ENCODE data around the gene GNL1.
A peak's percentile ranks its signal among the peaks of the same experiment; 100 is the strongest.
"Not testable (repeated sequence)": the region's sequence is repeated elsewhere in the genome, so short reads cannot be mapped to it uniquely, and the experiment has no call there.

The GNL1 gene

DNA sequence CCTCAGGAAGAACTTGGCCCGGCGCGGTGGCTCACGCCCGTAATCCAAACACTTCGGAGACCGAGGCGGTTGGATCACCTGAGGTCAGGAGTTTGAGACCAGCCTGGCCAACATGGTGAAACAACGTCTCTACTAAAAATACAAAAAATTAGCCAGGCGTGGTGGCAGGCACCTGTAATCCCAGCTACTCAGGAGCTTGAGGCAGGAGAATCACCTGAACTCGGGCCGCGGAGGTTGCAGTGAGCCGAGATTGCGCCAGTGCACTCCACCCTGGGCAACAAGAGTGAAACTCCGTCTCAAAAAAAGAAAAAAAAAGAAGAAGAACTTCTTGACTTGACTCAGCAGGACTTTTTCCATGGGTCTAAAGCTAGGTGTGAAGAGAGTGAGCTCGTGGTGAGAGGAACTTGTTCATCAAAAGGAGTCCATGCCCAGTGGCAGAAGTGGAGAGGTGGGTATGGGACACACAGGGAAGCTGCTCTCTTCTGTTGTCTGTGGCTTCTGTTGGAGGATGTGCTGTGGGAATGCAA is 26.9 kb downstream of the GNL1 start:
- DNase-seq (ENCODE audit: low read depth in 2 of 2): peak; percentile 34 to 41

DNA sequence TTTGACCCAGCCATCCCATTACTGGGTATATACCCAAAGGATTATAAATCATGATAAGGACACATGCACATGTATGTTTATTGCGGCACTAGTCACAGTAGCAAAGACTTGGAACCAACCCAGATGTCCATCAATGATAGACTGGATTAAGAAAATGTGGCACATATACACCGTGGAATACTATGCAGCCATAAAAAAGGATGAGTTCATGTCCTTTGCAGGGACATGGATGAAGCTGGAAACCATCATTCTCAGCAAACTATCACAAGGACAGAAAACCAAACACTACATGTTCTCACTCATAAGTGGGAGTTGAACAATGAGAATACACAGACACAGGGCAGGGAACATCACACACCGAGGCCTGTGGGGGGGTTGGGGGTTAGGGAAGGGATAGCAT is 29.8 kb downstream of the GNL1 start:
- not testable (repeated sequence) for DNase-seq (ENCODE audit: low read depth in 2 of 2)

DNA sequence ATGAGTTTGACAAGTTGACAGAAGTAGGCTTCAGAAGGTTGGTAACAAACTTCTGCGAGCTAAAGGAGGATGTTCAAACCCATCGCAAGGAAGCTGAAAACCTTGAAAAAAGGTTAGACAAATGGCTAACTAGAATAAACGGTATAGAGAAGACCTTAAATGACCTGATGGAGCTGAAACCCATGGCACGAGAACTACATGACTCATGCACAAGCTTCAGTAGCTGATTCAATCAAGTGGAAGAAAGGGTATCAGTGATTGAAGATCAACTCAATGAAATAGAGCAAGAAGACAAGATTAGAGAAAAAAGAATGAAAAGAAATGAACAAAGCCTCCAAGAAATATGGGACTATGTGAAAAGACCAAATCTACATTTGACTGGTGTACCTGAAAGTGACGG is 34.3 kb downstream of the GNL1 start:
- not testable (repeated sequence) for DNase-seq (ENCODE audit: low read depth in 2 of 2)

DNA sequence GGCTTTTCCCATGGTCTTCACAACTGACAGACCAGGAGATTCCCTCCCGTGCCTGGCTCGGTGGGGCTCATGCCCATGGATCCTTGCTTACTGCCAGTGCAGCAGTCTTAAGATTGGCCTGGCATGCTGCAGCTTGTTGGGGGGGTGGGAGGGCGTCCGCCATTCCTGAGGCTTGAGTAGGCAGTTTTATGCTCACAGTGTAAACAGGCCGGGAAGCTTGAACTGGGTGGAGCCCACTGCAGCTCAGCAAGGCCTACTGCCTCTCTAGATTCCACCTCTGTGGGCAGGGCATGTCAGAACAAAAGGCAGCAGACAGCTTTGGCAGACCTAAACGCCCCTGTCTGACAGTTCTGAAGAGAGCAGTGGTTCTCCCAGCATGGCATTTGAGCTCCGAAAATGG is 35.2 kb downstream of the GNL1 start:
- DNase-seq (ENCODE audit: low read depth in 2 of 2): not testable (repeated sequence)

DNA sequence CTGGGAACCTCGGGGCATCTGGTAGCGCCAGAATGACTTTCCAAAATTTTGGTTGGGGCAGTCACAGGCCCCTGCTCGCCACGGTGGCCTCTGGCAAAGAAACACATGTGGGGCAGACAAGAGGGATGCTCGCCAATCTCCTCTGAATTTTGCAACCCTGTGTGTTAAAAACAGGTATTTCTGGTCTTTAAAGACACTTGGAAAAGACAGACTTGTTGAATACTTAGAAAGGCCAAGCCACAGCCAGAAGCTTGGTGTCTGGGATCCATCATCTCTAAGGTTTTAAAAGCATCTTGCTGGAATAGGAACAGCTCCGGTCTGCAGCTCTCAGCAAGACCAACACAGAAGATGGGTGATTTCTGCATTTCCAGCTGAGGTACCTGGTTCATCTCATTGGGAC is 35.8 kb downstream of the GNL1 start:
- DNase-seq (ENCODE audit: low read depth in 2 of 2): no peak

DNA sequence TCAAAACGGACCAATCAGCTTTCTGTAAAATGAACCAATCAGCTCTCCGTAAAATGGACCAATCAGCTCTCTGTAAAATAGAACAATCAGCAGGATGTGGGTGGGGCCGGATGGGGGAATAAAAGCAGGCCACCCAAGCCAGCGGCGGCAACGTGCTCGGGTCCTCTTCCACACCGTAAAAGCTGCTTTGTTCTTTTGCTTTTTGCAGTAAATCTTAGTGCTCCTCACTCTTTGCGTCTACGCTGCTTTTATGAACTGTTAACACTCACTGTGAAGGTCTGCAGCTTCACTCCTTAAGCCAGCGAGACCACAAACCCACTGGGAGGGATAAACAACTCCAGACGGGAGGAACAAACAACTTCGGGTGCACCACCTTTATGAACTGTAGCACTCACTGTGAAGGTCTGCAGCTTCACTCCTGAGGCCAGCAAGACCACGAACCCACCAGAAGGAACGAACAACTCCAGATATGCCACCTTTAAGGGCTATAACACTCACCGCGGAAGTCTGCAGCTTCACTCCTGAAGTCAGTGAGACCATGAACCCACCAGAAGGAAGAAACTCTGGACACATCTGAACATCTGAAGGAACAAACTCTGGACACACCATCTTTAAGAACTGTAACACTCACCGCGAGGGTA is 37.7 kb downstream of the GNL1 start:
- not testable (repeated sequence) for DNase-seq (ENCODE audit: low read depth in 2 of 2)

DNA sequence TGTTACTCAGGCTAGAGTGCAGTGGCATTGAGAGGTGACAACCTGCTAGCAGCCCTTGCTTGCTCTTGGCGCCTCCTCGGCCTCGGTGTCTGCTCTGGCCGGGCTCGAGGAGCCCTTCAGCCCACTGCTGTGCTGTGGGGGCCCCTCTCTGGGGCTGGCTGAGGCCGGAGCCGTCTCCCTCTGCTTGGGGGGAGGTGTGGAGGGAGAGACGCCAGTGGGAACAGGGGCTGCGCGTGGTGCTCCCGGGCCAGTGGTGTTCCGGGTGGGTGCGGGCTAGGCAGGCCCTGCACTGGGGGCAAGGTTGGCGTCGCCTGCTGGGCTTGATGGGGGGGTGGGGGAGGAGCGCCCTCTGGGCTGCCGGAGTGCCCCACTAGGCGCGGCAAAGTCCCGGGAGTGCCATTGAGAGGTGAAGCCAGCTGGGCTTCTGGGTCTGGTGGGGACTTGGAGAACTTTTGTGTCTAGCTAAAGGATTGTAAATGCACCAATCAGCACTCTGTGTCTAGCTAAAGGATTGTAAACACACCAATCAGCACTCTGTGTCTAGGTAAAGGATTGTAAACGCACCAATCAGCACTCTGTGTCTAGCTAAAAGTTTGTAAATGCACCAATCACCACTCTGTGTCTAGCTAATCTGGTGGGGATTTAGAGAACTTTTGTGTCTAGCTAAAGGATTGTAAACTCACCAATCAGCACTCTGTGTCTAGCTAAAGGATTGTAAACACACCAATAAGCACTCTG is 38.4 kb downstream of the GNL1 start:
- not testable (repeated sequence) for DNase-seq (ENCODE audit: low read depth in 2 of 2)

DNA sequence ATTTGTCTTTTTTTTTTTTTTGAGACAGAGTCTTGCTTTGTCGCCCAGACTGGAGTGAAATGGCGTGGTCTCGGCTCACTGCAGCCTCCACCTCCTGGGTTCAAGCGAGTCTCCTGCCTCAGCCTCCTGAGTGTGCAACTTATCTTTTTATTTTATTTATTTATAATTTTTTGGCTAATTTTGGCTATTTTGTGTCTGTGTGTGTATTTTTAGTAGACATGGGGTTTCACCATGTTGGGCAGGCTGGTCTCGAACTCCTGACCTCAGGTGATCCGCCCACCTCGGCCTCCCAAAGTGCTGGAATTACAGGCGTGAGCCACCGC is 39.6 kb downstream of the GNL1 start:
- DNase-seq (ENCODE audit: low read depth in 2 of 2): not testable (repeated sequence)

DNA sequence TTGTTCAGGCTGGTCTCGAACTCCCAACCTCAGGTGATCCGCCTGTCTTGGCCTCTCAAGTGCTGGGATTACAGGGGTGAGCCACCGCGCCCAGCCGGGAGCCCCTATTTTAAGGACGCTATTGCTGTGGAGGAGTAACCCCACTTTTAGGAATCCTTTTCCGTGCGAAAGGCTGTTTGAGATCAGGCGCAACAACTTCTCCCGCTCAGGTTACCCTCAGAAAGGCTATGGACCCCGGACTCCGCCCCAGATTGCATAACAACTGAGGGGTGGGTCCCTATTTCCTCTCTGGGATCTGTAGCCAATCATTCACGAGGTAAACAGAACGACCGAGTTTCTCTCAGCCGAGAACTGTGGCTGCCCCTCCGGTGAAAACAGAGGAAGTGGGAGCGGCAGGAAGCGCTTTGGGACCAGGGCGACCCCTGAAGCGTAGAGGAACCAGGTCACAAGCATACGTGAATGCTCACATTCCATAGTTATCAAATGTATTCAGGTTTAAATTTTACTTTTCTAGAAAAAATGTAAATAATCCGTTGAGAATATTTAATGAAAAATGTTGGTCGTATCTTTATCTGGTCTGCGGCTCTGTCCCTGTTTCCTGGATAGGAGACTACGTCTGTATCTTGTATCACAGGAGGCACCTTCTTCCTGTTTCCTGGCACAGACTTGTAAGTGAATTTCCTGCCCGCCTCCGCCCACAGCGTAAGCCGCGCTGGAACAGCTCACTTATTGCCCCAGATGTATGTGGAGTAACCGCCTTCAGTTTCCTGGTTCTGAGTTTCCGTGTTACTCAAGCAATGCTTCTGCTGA is 40.1 kb downstream of the GNL1 start:
- peak; percentile 88 for DNase-seq (ENCODE audit: low read depth in 2 of 2)

DNA sequence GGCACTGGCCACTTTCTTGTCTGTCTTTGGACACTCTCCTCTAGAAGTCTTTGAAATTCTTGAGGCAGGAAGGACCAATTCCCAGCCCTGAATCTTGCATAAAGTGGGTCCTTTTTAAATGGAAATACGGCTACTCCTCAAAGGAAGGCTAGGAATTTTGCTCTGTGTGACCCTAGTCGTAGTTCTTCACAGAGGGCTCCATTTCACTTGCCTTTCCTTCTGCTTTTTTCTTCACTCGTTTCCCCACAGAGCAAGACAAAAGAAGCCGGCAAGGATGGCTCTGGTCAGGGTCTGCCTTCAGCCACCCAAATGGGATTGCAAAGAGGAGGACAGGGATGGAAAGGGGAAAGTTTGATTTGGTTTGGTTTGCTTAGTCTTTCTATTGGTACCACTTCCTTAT is 41.2 kb downstream of the GNL1 start:
- DNase-seq (ENCODE audit: low read depth in 2 of 2): no peak

DNA sequence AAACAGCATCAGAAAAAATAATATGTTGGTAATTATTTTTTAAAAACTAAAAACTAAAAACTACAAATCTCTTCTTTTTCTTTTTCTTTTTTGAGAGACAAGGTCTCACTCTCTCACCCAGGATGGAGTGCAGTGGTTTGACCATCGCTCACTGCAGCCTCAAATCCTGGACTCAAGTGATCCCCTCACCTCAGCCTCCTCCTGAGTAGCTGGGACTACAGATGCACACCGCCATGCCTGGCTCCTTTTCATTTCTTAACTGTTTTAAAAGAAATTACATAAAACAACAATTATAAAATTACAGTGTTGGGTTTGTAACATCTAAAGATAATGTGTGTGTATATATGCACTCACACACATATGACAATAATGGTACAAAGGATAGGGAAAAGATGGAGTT is 42.8 kb downstream of the GNL1 start:
- DNase-seq (ENCODE audit: low read depth in 2 of 2): no peak

DNA sequence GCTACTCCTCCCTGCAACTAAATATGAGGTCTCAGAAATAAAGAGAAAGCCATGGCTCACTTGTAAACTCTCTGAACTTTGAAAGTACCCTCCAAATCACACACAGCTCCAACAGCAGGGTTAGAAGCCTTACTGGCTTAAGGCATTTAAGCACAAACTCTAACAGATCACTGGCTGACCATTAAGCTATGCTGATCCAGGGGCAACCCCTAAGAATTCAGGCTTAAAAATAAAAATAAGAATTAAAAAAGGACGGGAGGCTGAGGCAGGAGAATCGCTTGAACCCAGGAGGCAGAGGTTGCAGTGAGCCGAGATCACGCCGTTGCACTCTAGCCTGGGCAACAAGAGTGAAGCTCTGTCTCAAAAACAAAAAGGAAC is 45.1 kb downstream of the GNL1 start:
- DNase-seq (ENCODE audit: low read depth in 2 of 2): no peak

DNA sequence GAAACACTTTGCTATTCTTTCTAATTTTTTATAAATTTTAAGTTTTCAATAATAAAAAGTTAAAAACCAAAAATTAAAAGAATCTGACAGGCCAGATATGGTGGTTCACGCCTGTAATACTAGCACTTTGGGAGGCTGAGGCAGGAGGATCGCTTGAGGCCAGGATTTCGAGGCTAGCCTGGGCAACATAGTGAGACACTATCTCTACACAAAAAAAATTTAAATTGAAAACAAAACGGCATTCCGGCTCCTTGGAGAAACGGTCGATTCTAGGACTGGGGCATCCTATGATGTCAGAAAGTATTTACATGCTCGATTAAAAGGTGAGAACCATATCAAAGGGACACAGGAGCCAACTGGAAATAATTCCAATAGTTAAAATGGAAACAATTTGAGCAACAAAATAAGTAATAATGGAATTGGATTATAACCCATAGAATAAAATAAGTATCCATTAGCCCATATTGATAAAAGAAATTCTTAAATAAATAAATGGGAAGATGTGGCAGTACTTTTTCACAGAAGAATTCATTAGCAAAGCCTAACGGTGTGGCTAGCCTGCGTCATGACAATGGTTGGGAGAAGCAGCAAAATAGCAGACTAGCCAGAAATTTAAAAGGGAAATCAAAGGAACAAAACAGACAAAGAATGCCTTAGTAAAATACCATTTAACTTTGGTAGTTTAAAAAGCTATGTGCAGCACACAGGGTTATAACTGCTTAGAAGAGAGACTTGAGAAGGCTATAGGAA is 45.7 kb downstream of the GNL1 start:
- no peak for DNase-seq (ENCODE audit: low read depth in 2 of 2)

DNA sequence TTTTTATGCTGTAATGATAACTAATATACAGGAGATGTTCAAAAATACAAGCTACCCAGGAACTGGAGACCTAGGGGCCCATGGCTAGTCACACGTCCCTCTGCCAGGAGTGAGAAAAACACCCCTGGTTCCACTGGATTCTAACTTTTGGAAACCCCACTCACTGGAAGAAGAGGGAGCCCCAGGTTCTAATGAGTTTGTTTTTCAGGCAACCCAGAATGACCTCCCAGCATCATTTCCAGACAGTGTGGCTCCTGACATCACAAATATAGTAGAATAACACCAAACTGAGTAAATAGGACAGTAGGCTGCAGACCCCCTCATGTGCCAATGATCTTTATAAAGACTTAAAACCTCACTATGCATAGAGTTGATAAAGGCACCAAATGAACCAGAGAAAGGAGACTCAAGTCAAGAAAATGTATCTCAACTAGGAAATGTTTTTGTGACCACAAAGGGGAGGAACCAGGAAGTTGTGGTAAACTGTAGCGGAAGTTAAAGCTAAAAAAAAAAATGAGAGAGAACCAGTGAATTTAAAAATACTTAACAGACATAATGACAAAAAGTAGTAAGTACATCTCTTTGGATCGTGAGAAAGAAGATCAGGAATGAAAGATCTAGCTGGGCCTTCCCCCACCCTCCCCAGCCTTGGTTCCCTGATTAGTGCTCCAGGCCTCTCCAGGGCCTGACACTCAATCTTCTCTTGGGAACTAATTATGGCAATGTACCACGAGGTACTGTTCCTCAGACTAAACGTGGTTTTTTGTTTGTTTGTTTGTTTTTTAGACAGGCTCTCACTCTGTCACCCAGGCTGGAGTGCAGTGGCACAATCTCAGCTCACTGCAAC is 47.2 kb downstream of the GNL1 start:
- DNase-seq (ENCODE audit: low read depth in 2 of 2): no peak

DNA sequence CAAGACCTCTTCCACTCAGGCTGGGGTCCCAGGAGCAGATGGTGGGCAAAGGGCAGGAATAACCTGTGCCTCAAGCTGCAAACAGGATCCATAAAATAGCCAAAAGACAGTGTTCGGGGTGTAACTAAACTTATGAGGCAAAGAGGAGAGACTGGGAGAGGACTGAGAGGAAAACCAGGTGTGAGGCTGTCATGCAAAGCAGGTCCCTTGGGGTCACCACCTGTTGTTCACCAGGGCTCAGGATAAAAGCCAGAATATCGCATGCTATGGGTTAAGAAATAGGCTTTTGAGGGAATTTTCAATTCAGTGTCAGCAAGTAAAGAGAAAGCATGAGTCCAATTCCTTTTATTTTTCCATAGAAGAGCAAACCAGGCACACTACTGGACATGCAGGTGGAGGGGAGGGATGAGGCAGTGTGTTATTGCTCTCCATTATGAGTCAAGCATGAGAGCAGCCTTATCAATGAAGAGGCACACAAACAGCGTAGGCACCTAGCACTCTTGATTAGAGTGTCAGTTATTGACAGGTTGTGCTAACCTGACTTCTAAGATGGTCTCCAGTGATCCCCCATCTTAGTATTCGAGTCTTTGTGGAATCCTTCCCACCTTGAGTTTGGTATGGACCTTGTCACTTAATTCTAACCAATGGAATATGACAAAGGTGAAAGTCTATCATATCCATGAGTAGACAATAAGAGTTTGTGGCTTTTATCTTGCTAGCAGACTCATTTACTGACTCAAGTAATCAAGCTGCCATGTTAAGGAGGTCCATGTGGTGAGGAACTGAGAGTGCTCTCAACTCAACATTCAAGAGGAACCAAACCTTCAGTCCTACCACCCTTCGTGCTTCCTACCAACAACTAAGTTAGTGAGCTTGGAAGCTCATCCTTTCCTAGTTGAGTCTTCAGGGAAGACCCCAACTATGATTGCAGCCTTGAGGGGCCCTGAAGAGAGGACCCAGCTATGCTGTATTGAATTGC is 48.2 kb downstream of the GNL1 start:
- DNase-seq (ENCODE audit: low read depth in 2 of 2): no peak

DNA sequence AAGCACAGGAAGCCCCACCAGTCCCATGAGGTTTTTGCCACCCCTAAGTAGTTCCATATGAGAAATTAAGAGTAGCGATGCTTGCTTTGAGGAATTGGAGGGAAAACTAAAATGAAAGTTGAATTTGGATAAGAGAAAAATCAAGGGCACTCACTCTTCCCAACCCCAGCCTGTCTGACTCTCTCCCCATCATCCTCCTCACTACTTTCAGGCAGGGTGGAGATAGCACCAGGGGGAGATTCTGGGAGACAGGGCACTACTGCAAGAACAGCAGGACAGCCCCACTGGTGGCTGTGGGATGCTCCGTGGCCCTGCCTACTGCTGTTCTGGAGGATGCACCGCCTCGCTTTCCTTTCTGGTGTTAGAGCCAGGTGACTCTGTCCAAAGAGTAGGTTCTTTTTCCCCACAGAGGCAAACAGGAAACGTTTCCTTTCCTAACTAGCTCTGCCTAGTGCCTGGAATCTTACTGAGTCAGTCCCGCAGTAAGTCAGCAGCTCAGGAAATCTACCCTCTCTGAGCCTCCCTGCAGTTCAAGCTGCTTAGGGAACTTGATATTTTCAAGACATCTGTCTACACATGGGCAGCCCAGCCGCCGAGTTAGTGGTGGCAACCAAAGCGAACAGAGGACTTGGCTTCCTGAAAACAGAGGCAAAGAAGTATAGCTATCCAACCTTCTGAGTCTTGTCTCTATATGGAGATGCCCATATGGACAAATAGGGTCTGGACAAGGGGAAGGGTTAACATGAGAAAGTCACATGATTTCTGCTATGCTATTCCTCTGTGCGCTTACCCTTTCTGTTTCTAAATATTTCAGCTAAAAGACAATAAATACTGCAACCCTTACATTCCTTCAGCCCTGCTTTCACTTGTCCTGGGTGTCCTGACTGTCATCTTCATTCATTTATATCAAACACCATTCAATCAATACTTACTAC is 55.6 kb downstream of the GNL1 start:
- DNase-seq (ENCODE audit: low read depth in 2 of 2): no peak

DNA sequence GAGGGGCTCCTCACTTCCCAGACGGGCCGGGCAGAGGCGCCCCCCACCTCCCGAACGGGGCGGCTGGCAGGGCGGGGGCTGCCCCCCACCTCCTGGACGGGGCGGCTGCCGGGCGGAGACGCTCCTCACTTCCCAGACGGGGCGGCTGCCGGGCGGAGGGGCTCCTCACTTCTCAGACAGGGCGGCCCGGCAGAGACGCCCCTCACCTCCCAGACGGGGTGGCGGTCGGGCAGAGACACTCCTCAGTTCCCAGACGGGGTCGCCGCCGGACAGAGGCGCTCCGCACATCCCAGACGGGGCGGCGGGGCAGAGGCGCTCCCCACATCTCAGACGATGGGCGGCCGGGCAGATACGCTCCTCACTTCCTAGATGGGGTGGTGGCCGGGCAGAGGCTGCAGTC is 57.6 kb downstream of the GNL1 start:
- not testable (repeated sequence) for DNase-seq (ENCODE audit: low read depth in 2 of 2)

DNA sequence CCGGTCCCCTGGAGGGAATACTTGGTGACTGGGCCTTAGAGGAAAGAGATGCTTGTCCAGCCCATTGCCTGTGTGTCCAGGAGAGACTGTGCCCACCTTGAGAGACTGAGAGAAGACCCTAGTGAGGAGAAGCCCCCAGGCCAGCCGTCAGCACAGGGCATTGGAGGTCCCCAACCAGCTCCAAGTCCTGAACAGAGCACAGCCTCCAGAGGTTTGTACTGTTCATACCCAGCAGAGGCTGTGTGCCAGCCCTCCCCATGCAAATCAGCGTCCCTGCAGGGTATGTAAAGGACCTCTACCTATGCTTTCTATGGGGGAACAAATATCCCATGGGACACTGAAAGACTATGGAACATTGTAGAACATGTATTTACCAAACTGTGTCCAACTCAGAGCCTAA is 58.6 kb downstream of the GNL1 start:
- no peak for DNase-seq (ENCODE audit: low read depth in 2 of 2)

DNA sequence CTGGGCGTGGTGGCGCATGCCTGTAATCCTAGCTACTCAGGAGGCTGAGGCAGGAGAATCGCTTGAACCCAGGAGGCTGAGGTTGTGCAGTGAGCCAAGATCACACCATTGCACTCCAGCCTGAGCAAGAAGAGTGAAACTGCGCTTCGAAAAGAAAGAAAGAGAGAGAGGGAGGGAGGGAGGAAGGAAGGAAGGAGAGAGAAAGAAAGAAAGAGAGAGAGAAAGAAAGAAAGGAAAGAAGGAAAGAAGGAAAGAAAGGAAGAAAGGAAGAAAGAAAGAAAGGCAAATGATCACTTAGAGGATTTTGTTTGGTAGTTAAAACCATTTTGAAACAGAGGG is 59.1 kb downstream of the GNL1 start:
- DNase-seq (ENCODE audit: low read depth in 2 of 2): not testable (repeated sequence)
